Measurements from ENCODE around the gene CELF6.

The CELF6 gene

DNA sequence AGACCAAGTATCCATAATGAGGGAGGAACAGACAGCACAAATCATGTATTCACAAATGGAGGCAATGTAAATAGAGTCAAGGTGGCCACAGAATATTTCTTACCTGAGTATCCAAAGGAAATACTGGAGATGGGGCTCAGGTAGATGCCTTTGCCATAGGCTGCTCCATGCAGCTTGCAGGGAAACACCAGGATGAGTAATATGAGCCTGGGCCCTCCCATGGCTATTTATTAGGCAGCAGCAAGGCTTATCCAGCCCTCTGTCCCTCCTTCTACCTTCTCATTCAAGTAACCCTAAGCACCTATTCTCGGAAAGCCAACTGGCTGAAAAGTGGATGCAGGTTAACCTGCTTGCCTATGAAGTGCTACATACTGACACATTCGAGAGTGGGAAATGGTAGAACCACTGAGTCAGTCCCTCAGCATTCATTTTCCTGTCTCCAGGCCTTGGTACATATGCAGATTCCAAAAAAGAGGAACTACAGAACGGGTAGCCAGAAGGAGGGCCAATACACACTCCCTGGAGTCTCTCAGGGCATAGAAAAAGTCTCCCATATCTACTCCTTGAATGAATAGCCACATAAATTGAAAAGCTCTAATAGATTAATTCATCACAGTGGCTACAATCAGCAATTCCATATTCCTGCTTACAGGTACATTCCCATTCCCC, 70.7 kb downstream of the CELF6 start:
- Histone ChIP-seq H3K36me3 (ENCODE audit: control insufficient read depth in 5 of 5, insufficient read depth in 5 of 5, low read length in 5 of 5) (peaks cover 54 to 84% (median 70%) of the 10 kb centered on the region in 5 donors), H3K9me3 (ENCODE audit: control insufficient read depth in 5 of 5, low read length in 5 of 5) (no peaks in the 10 kb centered on the region), H3K9ac (ENCODE audit: low read length in 5 of 5) (no peak overlapping the region), H3K4me3 (ENCODE audit: low read depth in 1 of 5, low read length in 5 of 5) (no peak overlapping the region), H3K27ac (ENCODE audit: low read depth, low read length) (no peak overlapping the region), H3K27me3 (ENCODE audit: control insufficient read depth in 5 of 5, insufficient read depth in 4 of 5, low read length in 5 of 5) (no peaks in the 10 kb centered on the region), H3K4me1 (ENCODE audit: control insufficient read depth in 5 of 5, insufficient read depth in 5 of 5, low read length in 5 of 5) (no peaks in the 10 kb centered on the region)

DNA sequence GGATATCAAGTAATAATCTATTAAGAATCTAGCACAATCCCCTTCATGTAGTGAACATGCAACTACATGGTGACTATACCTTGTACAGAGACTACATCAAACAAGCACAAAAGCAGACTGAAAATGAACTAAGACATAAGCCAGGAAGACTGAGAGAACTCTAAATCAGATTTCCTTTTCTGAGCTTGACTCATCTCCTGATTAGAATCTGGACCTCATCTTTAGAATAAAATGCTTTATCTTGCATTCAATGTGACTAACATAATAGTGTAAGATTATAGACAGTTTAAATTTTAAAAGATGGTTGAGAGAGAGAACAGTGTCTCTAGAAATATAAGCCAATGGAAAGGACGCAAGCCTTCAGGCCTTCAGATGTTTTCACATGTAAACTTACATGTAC, 71.4 kb downstream of the CELF6 start:
- no peak overlapping the region for H3K4me3 ChIP-seq (ENCODE audit: low read depth in 1 of 5, low read length in 5 of 5)
- H3K27me3 ChIP-seq (ENCODE audit: control insufficient read depth in 5 of 5, insufficient read depth in 4 of 5, low read length in 5 of 5) = no peaks in the 10 kb centered on the region
- H3K9ac ChIP-seq (ENCODE audit: low read length in 5 of 5) = no peak overlapping the region
- no peak overlapping the region for H3K27ac ChIP-seq (ENCODE audit: low read depth, low read length)
- H3K9me3 ChIP-seq (ENCODE audit: control insufficient read depth in 5 of 5, low read length in 5 of 5) = no peaks in the 10 kb centered on the region
- peaks cover 56 to 84% (median 70%) of the 10 kb centered on the region in 5 donors for H3K36me3 ChIP-seq (ENCODE audit: control insufficient read depth in 5 of 5, insufficient read depth in 5 of 5, low read length in 5 of 5)
- no peaks in the 10 kb centered on the region for H3K4me1 ChIP-seq (ENCODE audit: control insufficient read depth in 5 of 5, insufficient read depth in 5 of 5, low read length in 5 of 5)

DNA sequence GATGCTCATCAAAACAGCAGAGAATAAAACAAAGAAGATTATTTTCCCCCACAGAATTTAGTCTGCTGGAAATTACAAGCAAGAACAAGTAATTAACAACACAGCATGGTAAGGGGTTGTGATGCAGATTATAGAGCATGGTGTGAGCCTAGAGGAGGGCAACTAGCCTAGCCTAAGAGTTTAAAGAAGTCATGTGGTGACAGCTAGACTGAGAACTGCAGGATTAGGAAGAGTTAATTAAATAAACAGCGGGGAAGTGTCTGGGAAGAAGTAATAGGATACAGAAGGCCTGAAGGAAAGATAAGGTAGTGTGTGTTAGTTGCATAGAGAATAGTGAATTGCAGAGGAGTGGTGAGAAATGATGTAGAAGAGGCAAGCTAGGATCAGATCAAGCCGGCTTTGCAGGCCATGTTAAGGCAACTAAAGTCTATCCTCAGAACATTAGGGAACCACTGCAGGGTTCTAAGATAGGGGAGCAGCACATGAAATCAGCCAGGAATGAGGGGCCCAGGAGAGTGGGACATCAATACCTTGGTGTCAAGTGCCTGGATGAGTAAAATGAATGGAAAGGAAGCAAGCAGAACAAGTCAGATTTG, 77.1 kb downstream of the CELF6 start:
- Histone ChIP-seq H3K27me3 (ENCODE audit: control insufficient read depth in 5 of 5, insufficient read depth in 4 of 5, low read length in 5 of 5) (no peaks in the 10 kb centered on the region), H3K9me3 (ENCODE audit: control insufficient read depth in 5 of 5, low read length in 5 of 5) (no peaks in the 10 kb centered on the region), H3K9ac (ENCODE audit: low read length in 5 of 5) (peak overlapping the region in 1 of 5 donors; percentile 30), H3K4me1 (ENCODE audit: control insufficient read depth in 5 of 5, insufficient read depth in 5 of 5, low read length in 5 of 5) (peaks cover 0 to 1% (median 0%) of the 10 kb centered on the region in 5 donors), H3K36me3 (ENCODE audit: control insufficient read depth in 5 of 5, insufficient read depth in 5 of 5, low read length in 5 of 5) (peaks cover 46 to 79% (median 56%) of the 10 kb centered on the region in 5 donors), H3K27ac (ENCODE audit: low read depth, low read length) (no peak overlapping the region), H3K4me3 (ENCODE audit: low read depth in 1 of 5, low read length in 5 of 5) (no peak overlapping the region)

DNA sequence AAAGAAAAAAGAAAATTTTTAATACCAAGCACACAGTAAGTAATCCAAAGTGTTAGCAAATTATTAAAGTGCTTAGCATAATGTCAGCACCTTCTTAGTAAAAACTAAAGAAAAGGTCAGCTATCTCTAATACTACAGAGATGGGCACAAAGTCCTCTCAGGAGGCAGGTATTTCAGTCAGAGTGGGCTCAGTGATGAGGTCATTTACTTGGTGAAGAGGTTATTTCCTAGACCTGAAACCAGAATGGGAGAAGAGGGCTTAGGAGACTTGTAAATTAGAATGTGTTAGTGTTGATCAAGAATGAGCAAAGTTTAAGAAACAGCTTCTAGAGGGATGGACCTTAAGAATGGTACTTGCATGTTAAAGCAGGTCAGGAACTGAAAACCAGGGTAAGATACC, 80.3 kb downstream of the CELF6 start:
- no peaks in the 10 kb centered on the region for H3K27me3 ChIP-seq (ENCODE audit: control insufficient read depth in 5 of 5, insufficient read depth in 4 of 5, low read length in 5 of 5)
- H3K36me3 ChIP-seq (ENCODE audit: control insufficient read depth in 5 of 5, insufficient read depth in 5 of 5, low read length in 5 of 5) = peaks cover 38 to 62% (median 48%) of the 10 kb centered on the region in 5 donors
- no peaks in the 10 kb centered on the region for H3K9me3 ChIP-seq (ENCODE audit: control insufficient read depth in 5 of 5, low read length in 5 of 5)
- peaks cover 0 to 9% (median 3%) of the 10 kb centered on the region in 5 donors for H3K4me1 ChIP-seq (ENCODE audit: control insufficient read depth in 5 of 5, insufficient read depth in 5 of 5, low read length in 5 of 5)
- no peak overlapping the region for H3K4me3 ChIP-seq (ENCODE audit: low read depth in 1 of 5, low read length in 5 of 5)
- no peak overlapping the region for H3K9ac ChIP-seq (ENCODE audit: low read length in 5 of 5)
- H3K27ac ChIP-seq (ENCODE audit: low read depth, low read length) = no peak overlapping the region

DNA sequence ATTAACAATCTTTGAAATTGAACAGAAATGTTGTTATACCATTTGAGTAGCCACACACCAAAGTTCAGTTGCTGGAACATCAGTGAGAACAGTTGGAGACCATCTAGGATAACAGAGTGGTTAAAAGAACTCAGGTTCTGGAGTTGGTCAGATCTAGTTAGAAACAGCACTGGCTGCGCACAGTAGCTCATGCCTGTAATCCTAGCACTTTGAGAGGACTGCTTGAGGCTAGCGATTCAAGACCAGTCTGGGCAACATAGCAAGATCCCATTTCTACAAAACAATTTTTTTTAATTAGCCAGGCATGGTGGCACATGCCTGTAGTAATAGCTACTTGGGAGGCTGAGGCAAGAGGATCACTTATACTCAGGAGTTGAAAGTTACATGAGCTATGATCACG, 81.4 kb downstream of the CELF6 start:
- Histone ChIP-seq H3K4me1 (ENCODE audit: control insufficient read depth in 5 of 5, insufficient read depth in 5 of 5, low read length in 5 of 5) (peaks cover 0 to 9% (median 3%) of the 10 kb centered on the region in 5 donors), H3K27ac (ENCODE audit: low read depth, low read length) (no peak overlapping the region), H3K9ac (ENCODE audit: low read length in 5 of 5) (no peak overlapping the region), H3K36me3 (ENCODE audit: control insufficient read depth in 5 of 5, insufficient read depth in 5 of 5, low read length in 5 of 5) (peaks cover 28 to 52% (median 39%) of the 10 kb centered on the region in 5 donors), H3K27me3 (ENCODE audit: control insufficient read depth in 5 of 5, insufficient read depth in 4 of 5, low read length in 5 of 5) (no peaks in the 10 kb centered on the region), H3K4me3 (ENCODE audit: low read depth in 1 of 5, low read length in 5 of 5) (no peak overlapping the region), H3K9me3 (ENCODE audit: control insufficient read depth in 5 of 5, low read length in 5 of 5) (no peaks in the 10 kb centered on the region)

DNA sequence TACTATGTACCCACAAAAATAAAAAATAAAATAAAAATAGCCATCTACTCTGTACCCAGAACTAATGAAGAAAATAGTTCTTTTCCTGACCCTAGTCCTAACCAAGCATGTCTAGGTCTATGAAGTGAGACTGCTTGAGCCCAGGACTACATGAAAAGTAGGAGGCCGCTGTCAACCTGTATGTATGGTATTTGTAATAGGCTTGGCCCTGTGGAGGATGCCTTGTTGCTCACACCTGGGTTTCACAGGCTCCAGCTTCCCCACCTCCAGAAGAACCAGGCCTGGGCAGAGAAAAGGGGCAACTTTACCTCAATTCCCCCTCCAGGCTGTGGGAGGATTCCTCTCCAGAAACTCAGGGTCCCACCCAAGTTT, 82.1 kb downstream of the CELF6 start:
- Histone ChIP-seq H3K4me3 (ENCODE audit: low read depth in 1 of 5, low read length in 5 of 5) (no peak overlapping the region), H3K4me1 (ENCODE audit: control insufficient read depth in 5 of 5, insufficient read depth in 5 of 5, low read length in 5 of 5) (peaks cover 0 to 9% (median 3%) of the 10 kb centered on the region in 5 donors), H3K27me3 (ENCODE audit: control insufficient read depth in 5 of 5, insufficient read depth in 4 of 5, low read length in 5 of 5) (no peaks in the 10 kb centered on the region), H3K27ac (ENCODE audit: low read depth, low read length) (no peak overlapping the region), H3K36me3 (ENCODE audit: control insufficient read depth in 5 of 5, insufficient read depth in 5 of 5, low read length in 5 of 5) (peaks cover 23 to 44% (median 33%) of the 10 kb centered on the region in 5 donors), H3K9ac (ENCODE audit: low read length in 5 of 5) (peak overlapping the region in 1 of 5 donors; percentile 50), H3K9me3 (ENCODE audit: control insufficient read depth in 5 of 5, low read length in 5 of 5) (no peaks in the 10 kb centered on the region)

DNA sequence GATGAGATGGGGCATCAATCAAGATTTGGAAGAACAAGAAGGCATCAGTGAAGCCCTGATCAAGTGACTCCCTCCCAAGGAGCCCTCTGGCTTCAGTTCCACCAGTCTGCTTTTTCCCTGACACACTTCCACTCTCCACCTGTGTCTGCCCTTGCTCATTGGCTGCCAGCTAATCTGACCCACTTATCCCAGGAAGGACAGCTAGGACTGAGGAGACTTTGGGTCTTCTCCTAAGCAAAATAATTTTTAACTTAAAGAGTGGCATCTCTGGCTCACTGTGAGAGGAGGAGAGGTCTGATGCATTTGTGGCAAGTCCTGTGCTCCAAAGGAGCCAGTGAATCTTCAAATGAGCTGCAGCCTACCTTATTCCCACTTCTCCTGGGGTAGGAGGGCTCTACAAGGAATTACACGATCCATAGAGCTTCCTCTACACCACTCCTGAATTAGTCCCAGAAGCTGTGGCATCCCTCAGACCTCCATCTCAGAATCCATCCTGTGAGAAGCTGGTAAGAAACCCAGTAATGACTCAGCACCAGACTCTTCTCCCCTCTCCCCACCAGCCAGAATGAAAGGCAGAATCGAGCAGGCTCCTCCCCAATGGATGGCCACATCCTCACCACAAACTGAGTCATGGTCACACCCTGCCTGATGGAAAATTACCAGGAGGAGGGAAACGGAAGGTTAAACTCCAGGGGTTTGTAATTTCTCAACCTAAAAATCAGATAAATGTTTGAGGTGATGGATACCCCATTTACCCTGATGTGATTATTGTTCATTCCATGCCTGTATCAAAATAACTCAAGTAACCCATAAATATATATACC, 82.7 kb downstream of the CELF6 start:
- Histone ChIP-seq H3K36me3 (ENCODE audit: control insufficient read depth in 5 of 5, insufficient read depth in 5 of 5, low read length in 5 of 5) (peaks cover 17 to 38% (median 27%) of the 10 kb centered on the region in 5 donors), H3K27ac (ENCODE audit: low read depth, low read length) (peak overlapping the region; percentile 17), H3K4me3 (ENCODE audit: low read depth in 1 of 5, low read length in 5 of 5) (peak overlapping the region in 1 of 5 donors; percentile 4), H3K27me3 (ENCODE audit: control insufficient read depth in 5 of 5, insufficient read depth in 4 of 5, low read length in 5 of 5) (no peaks in the 10 kb centered on the region), H3K9ac (ENCODE audit: low read length in 5 of 5) (peak overlapping the region in 1 of 5 donors; percentile 50), H3K9me3 (ENCODE audit: control insufficient read depth in 5 of 5, low read length in 5 of 5) (no peaks in the 10 kb centered on the region), H3K4me1 (ENCODE audit: control insufficient read depth in 5 of 5, insufficient read depth in 5 of 5, low read length in 5 of 5) (peaks cover 2 to 14% (median 7%) of the 10 kb centered on the region in 5 donors)

DNA sequence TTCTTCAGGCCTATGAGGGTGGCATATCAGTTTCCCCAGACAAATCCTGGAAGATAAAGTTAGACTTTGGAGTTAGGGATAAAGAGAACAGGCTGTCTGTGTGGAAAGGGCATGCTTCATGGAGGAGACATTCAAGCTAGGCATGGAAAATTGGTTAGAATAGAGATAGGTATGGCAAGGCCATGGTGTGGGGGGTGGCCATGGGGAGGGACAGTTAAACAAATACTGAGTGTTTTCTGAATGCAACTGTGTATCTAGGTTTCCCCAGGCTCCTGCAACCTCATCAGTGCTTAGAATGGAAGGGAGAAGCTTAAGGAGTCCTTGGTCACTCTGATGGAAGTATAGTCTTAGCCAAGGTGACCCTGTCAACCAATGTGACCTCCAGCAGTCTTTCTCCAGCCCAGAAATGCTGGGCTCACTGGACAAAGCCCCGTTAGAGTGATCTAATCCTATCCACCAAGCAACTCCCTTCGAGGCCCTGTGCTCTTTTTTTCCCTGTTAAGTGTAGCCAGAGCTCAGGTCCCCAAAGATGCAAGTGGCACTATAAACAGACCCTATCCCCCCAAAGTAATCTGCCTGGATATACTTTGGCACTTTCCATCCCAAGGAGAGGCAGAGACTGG, 83.5 kb downstream of the CELF6 start:
- Histone ChIP-seq H3K27ac (ENCODE audit: low read depth, low read length) (peak overlapping the region; percentile 17), H3K4me1 (ENCODE audit: control insufficient read depth in 5 of 5, insufficient read depth in 5 of 5, low read length in 5 of 5) (peaks cover 2 to 21% (median 14%) of the 10 kb centered on the region in 5 donors), H3K9me3 (ENCODE audit: control insufficient read depth in 5 of 5, low read length in 5 of 5) (no peaks in the 10 kb centered on the region), H3K4me3 (ENCODE audit: low read depth in 1 of 5, low read length in 5 of 5) (no peak overlapping the region), H3K27me3 (ENCODE audit: control insufficient read depth in 5 of 5, insufficient read depth in 4 of 5, low read length in 5 of 5) (no peaks in the 10 kb centered on the region), H3K9ac (ENCODE audit: low read length in 5 of 5) (no peak overlapping the region), H3K36me3 (ENCODE audit: control insufficient read depth in 5 of 5, insufficient read depth in 5 of 5, low read length in 5 of 5) (peaks cover 15 to 31% (median 20%) of the 10 kb centered on the region in 5 donors)

DNA sequence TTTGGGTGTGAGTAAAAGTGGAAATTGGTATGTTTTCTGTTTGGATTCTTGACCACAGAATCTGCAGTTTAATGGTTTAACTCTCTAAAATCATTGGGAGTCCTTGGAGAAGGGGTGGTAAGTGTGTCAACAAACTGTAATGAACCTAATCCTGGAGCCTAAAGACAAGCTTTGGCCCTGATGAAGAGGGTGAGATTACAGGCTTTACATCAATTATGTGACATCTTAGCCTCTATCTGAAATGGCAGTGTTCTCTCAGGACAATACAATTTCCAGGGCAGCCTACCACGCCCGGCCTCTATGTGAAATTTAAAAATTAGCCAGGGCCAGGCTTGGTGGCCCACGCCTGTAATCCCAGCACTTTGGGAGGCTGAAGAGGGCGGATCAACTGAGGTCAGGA, 84.7 kb downstream of the CELF6 start:
- H3K9ac ChIP-seq (ENCODE audit: low read length in 5 of 5) = no peak overlapping the region
- peaks cover 5 to 19% (median 8%) of the 10 kb centered on the region in 5 donors for H3K36me3 ChIP-seq (ENCODE audit: control insufficient read depth in 5 of 5, insufficient read depth in 5 of 5, low read length in 5 of 5)
- H3K4me3 ChIP-seq (ENCODE audit: low read depth in 1 of 5, low read length in 5 of 5) = no peak overlapping the region
- peaks cover 2 to 30% (median 22%) of the 10 kb centered on the region in 5 donors for H3K4me1 ChIP-seq (ENCODE audit: control insufficient read depth in 5 of 5, insufficient read depth in 5 of 5, low read length in 5 of 5)
- no peaks in the 10 kb centered on the region for H3K9me3 ChIP-seq (ENCODE audit: control insufficient read depth in 5 of 5, low read length in 5 of 5)
- H3K27me3 ChIP-seq (ENCODE audit: control insufficient read depth in 5 of 5, insufficient read depth in 4 of 5, low read length in 5 of 5) = no peaks in the 10 kb centered on the region
- H3K27ac ChIP-seq (ENCODE audit: low read depth, low read length) = no peak overlapping the region

All from subcutaneous abdominal adipose tissue (tissue), 5 donors.